Astrocyte of the hippocampus (primary cell): ENCODE results near the gene VSTM2L.
"Not testable (repeated sequence)": the region's sequence is repeated elsewhere in the genome, so short reads cannot be mapped to it uniquely, and the experiment has no call there.

Experiments used
- DNase-seq: peaks from one replicate; pipeline ENCODE4 v3.0.0; 2011; ENCODE audit warnings: low read depth, low spot score

The VSTM2L gene

GRCh38 chr20:37963483-37963882 lies 60.6 kb downstream of the VSTM2L start:
- not testable (repeated sequence) for DNase-seq

DNA sequence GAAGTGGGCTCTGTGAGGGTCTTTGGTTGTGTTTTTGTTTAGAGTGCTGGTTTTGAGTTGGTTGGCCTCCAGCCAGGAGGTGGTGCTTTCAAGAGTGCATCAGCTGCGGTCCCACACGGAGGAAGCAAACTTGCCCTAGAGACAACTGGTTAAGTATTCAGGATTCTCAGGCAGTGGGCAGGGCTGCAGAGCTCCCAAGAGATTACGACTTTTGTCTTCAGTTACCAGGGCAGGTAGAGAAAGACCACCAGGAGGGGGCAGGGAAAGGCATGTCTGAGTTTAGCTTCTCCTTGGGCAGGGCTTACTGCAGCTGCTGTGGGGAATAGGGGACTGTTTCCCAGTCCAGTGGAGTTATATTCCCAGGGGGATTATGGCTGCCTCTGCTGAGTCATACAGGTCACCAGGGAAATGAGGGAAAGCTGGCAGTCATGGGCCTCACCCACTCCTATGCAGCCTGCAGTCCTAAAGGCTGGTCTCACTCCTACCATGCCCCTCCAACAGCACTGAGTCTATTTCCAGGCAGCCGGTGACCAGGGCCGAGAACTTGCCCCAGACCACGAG lies 66.0 kb downstream of the VSTM2L start:
- DNase-seq = peak; percentile 29

DNA sequence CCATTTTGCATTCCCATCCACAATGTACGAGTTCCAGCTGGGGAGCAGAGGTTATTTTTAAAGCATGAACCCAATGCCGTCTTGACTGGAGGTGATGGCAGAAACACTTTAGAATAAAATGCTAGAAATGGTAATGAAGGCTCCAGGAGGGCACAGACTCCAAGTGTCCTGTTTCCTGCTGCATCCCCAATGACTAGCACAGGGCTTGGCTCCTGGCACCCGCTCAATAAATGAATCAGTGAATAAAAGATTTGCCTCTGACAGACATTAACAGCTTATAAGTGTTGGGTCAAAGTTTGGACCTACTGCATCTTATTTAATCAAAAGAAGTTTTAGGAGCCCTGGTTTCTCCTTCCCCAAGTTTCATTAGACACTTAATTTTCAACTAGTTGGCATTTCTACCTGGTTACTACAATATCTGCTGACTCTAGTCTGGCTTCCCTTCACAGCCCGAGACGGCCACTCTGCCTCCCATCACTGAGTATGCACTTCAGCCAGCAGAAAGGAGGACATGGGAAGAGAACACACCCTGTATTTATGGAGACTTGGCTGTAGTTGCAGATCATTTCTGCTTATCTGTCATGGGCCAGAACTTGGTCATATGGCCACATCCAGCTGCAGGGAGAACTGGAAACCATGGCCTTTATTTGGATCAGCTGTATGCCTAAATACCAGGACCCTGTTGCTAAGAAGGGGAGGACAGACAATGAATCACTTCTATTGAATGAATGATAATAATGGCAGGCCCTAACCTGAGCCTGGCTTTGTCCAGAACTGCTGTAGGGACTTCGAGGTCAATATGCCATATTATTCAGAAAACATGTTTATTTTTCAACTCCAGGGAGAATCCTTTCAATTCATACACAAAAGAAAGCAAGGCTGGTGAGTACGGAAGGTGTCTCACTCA lies 67.3 kb downstream of the VSTM2L start:
- no peak for DNase-seq

- DNase-seq = no peak
These were observed 67.9 kb downstream of the VSTM2L start for GRCh38 chr20:37970856-37971245.

- DNase-seq = no peak
These were observed 68.7 kb downstream of the VSTM2L start for GRCh38 chr20:37971561-37972127.

DNA sequence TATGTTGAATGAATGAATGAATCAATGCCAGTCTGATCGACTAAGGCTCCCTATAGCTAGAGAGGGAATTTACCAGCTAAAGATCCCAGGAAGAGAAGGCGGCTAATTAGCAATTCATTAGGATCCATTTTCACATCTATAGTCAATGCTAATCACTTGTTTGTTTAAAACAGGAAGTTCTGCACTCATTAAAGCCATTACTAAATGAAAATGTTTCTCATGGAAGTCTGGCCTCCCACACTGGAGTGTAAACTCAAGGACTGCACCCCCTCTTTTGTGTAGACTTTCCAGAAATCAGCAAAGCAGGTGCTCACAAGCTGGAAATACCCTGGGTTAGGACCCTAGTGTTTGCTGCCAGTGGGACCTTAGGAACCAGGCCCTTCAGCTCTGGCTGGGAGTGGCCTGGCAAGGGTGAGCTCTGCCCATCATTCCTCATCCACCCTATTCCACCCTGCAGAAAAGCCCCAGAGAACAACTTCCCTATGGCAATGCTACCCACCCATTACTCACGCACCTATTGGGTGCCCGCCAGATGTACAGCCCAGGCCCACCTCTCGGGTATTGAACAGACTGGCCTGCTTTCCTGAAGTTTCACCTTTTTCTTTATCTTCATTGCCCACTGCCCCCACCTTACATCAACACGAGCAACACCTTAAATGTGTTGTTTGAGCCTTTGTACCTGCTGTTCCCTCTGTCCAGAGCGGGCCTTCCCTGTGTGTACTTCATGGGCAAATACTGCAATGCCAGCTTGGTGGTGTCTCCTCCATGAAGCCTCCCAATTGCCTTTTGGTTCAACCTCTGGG lies 69.5 kb downstream of the VSTM2L start:
- no peak for DNase-seq

DNA sequence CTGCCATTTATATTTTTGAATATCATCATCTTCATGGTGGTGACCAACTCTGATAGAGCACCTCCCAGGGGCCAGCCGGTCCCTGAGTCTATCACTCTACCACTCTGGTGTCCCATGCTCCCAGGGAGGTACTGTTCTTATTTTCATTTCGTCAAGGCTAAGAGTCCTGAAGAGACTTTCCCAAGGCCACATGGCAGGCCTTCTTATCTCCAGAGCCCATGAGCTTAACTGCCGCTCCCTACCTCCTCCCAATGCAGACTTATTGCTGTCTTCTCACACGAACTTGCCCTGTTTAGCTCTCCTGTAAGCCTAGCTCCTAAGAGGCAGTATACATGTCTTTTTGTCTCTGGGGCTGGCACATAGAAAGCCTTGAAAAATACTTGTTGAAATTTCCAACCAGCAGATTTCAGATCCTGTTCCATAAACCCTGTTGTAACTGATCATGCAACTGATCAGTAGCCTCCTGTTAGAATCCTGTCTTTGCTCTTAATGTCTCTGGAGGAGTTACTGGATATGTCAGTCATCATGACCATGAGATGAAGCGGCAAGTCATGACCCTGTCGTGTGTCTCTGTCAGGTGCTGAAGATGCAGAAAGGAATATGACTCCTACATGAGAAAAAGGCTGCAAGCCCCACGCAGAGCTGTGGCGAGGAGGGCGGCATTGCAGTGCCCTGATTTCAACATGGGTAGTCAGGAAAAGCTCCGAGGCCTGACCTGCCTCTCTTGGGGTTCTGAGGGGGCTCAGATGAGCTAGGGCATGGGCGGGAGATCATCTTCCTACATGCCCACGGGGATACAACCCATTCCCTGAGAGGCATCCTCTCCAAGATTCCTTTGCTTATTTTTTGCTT lies 70.4 kb downstream of the VSTM2L start:
- DNase-seq = no peak

- DNase-seq = peak; percentile 27
These were observed 74.0 kb downstream of the VSTM2L start for GRCh38 chr20:37976887-37977286.

DNA sequence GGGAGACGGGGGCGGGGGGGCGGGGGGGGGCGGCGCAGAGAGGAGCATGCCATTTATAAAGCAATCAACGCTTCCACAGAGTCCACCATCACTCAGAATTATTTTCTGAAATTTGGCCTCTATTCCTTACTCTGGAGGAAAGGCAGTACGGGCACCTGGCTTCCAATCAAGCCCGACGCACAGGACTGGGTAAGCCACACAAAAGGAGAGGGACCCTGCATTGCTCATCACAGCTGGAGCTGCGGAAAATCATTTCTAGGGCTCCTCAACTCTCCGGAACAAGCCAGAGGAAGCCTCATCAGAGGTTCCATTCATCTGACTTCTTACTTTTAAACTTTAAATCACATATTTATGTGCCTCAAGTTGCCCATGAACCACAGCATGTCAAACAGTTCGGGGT lies 74.4 kb downstream of the VSTM2L start:
- no peak for DNase-seq

DNA sequence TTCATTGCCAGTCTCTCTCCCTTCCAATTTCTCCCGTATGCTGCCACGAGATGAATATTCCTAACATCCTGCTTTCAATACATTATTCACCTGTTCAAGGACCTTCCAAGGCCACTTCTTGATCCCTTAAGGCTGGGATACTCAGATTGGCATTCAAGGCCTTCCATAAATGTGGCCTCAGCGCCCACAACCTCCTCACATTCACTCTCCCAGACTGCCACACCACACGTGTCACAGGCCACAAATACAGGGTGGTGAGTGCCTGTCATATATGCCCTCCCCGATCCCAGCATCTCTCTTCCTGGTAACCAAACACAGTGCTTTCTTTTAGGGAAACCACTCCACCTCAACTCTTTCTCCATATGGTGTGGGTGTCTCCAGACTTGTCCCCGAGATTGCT lies 74.9 kb downstream of the VSTM2L start:
- DNase-seq = no peak

GRCh38 chr20:37979021-37979985 lies 76.4 kb downstream of the VSTM2L start:
- DNase-seq = no peak

- no peak for DNase-seq
These were observed 77.5 kb downstream of the VSTM2L start for GRCh38 chr20:37980383-37980782.

DNA sequence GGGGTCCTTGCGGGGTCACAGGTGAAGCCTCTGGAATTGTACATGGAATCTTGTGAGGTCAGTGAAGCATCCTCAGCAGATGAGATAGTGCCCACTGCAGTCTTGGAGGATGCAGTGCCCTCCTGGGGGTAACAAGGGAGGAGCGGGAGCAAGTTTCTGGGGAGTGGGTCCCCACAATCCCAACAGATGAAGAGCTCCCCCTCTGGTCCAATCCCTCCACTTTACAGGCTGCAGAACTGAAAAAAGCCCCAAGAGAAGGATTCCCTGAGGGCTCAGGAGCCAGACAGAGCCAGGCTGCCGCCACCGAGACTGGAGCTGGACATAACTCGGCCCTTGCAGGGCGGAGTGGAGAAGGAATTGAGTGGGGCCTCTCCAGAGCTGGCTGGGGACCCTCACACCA lies 77.9 kb downstream of the VSTM2L start:
- DNase-seq = no peak

DNA sequence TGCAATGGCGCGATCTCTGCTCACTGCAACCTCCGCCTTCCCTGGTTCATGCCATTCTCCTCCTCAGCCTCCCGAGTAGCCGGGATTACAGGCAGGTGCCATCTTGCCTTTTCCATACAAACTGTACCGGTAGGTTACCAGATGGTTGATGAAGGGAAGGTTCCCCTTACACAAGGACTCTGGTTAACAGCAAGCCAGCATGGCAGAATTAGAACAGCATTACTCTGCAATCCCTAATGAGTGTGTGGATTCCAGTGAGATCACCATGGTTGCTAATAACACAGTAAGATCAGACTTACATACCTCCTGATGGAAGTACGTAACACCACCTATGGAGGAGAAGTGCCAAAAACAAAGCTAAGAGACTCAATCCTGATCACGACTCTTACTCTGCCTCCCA lies 78.6 kb downstream of the VSTM2L start:
- no peak for DNase-seq

DNA sequence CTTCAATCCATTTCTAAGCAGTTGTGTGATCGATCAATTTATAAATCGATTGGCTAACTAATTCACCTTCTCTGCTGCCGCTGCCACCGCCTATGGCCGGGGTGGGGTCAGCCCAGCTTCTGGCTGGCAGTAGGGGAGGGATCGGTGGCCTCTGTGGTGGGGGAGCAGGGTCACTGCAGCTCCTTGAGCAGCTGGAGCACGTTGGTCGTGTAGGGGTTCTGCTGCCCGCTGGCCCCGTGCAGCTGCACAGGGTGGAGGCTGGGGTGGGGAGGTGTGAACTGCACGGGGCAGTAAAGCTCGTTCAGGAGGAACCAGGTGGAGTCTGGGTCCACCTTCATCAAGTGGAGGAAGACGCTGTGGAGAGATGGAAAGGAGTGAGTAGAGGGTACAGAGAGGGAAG lies 80.4 kb downstream of the VSTM2L start:
- no peak for DNase-seq

- no peak for DNase-seq
These were observed 81.3 kb downstream of the VSTM2L start for GRCh38 chr20:37984018-37984785.

DNA sequence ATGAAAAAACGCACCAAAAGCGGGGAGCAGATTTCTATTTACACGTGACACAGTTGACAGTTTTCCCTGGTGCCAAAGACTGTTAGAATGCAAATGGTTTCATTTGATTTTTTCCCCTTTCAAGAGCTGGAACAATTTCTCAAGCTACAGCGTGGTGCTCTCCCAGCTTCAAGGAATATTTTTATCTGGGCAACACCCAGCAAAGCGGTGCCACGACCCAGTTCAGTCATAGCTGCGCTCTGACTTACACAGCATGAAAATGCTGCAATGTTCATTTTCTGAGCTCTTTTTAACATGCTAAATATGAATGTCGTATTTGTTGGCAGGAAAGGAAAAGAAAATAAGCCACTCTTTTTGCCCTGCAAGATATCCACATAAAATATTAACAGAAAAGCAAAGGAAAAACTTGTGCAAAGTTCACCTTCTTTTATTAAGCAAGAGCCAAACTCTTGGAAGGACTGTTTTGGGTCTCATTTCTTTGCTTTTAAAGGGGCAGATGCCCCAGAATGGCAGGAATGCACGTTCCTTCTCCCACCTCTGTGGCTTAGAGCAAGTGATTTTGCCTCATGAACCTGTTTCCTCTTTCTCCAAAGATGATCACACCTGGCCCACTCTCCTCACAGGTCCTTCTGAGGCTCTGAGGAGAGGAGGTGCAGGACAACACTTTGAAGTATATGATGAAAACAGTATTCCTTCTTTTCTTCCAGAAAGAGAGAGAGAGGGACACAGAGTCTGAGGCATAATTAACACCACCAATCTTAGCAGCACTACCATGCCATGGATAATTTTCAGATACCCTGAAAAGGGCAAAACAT lies 83.3 kb downstream of the VSTM2L start:
- no peak for DNase-seq

DNA sequence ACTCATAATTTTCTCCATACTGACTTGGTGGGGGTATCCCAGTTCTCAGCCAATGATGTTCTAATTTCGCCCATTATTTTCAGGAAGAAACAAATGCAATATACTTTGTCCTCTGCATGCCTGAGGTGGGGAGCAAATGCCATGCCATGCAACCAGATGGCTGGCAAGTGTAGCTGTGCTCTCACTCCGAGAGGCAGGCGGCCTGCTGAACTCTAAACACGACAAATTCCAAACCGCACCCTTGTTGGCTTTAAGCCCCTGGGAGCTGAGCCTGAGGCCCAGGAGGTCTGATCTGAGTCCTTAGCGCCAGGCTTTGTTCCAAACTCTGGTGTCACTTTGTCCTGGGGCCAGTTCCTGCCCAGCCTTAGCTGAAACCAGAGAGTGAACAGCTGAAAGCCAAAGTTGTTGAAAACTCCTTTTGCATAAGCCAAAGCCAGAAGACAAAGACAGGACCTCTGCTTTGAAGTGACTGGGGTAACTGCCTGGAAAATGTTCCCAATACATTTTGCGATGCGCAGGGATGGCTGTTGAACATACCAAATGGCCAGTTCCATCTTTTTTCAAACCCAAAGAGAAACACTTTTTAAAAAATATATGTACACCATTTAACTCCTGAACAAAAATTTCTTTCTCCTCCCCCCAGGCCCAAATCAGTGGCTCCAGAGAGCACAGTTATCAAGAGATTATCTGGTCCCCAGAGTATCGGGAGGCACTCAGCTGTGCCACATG lies 84.1 kb downstream of the VSTM2L start:
- peak; percentile 92 for DNase-seq
